Measurements from ENCODE around the gene COL25A1.

- TF ChIP-seq SUZ12 (IDR thresholded peaks at IDR 0.05; ENCODE audit: extremely low read depth, insufficient read depth, insufficient read length) (no peak), ZNF274 (IDR thresholded peaks at IDR 0.05; ENCODE audit: low read depth, low read length) (no peak), YY1 (IDR thresholded peaks at IDR 0.05; ENCODE audit: insufficient read depth, insufficient read length) (no peak)
Measured at GRCh38 chr4:109127866-109128265, 174.6 kb downstream of the COL25A1 start.

All from NT2/D1 (cell line).